A673 (cell line): Measurements from ENCODE around the gene DDX59.

ENCODE experiments used
- CTCF ChIP-seq: fragments of 300-800, 200-600 bp; sonication (generic); conservative IDR thresholded peaks from 2 replicates; pipeline ENCODE4 v1.5.1; 2017; ENCODE audit warnings: low read depth, mild to moderate bottlenecking, antibody characterized with exemption, low read length, moderate library complexity, mixed read lengths
- EZH2 ChIP-seq: fragments of 200-600 bp; sonication (generic); IDR thresholded peaks from 2 replicates; pipeline ENCODE4 v1.6.1; 2017; ENCODE audit warnings: borderline replicate concordance, low read depth, mild to moderate bottlenecking, mixed read lengths, antibody characterized with exemption, low read length; ENCODE audit not compliant: poor library complexity, severe bottlenecking

DNA sequence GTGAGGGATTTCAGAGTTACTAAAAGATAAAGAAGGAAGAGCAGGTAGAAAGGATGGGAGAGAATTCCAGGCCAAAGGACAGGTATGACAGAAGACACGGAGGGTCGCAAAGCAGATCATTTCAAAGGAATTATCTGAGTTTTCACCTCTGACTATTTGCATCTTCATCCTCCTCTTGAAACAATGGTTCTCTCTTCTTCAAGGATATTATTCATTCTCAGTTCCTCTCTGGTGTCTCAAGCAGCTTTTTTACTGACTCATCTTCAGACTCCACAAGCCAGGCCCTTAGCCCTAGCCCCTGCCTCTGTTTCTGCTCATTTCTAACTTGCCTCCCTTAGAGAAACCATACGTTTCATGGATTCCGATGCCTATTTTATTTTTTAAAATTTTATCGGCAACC, 15.0 kb downstream of the DDX59 start:
- TF ChIP-seq CTCF (no peak), EZH2 (no peak)
